SKM-1 (cell line): ENCODE data around the gene MT3.

Experiments
- DNase-seq: peaks from one replicate; lab custom pipeline; 2025; ENCODE audit not compliant: unreplicated experiment; lab: John Stamatoyannopoulos, UW

MT3 gene

GRCh38 chr16:56629531-56629930 is 40.2 kb downstream of the MT3 start:
- DNase-seq: no peak

- DNase-seq: no peak
Observed at GRCh38 chr16:56630134-56630533, 40.8 kb downstream of the MT3 start.

GRCh38 chr16:56631197-56631596 is 41.9 kb downstream of the MT3 start:
- no peak for DNase-seq

- DNase-seq: no peak
Observed at GRCh38 chr16:56631832-56632155, 42.5 kb downstream of the MT3 start.

- DNase-seq: no peak
Observed at GRCh38 chr16:56632156-56632847, 43.0 kb downstream of the MT3 start, which contains the start of gene MT1M. Gene MT1M (plus strand): TSS chr16:56632659. CDS start chr16:56632732, 73 bp downstream.

- no peak for DNase-seq
Observed at GRCh38 chr16:56632848-56633365, 43.6 kb downstream of the MT3 start.

- DNase-seq: no peak
Observed at GRCh38 chr16:56633535-56633934, 44.2 kb downstream of the MT3 start.

- no peak for DNase-seq
Observed at GRCh38 chr16:56634715-56635440, 45.5 kb downstream of the MT3 start.

- no peak for DNase-seq
Observed at GRCh38 chr16:56635441-56635967, 46.2 kb downstream of the MT3 start.

- no peak for DNase-seq
Observed at GRCh38 chr16:56636616-56637413, 47.5 kb downstream of the MT3 start.

GRCh38 chr16:56637814-56638750 is 48.8 kb downstream of the MT3 start, which contains the start of gene MT1A:
Gene MT1A (plus strand): TSS chr16:56638666. CDS start chr16:56638739, 73 bp downstream.
- no peak for DNase-seq

GRCh38 chr16:56639045-56639444 is 49.7 kb downstream of the MT3 start:
- no peak for DNase-seq

GRCh38 chr16:56640076-56640475 is 50.7 kb downstream of the MT3 start:
- no peak for DNase-seq
